OCI-M2 (cell line): ENCODE data around the gene PHLDB1.
"Not testable (repeated sequence)": the region's sequence is repeated elsewhere in the genome, so short reads cannot be mapped to it uniquely, and the experiment has no call there.

Source experiments
- DNase-seq: peaks from one replicate; lab custom pipeline; 2025; ENCODE audit not compliant: unreplicated experiment; lab: John Stamatoyannopoulos, UW

PHLDB1 gene

DNA sequence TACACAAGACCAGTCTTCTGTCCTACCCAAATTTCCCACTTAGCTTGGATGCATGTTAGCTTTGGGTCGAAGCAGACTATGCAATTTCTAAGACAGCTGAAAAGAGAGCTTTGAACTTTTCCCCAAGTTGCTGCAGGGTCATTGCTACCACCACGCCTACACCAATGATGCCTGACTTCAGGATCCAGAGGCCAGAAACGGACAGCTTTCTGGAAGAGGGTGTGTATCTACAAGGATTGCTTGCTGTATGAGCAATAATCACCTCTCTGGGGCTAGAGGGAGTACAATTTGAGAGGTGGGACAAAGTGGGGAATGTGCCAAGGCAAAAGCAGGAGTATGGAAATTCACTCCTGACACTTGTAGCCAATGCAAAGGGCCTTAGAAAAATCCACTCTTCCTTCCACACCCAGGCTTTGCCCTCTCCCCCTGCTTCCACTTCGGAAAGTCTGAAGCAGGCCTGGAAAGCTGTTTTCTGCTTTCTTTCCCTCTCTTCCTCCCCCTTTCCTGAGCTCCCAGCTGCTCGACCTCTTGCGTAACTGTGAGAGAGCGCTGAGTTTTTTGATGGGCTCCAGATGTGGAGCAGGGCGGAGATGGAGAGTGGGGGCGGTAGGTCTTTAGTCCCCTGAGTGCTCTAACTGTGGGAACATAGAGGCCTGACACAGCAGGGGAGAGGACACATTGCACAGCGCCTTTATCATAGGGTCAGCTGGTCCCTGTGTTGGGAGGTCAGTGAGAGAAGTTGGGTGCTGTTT lies 2.1 kb upstream of the PHLDB1 start:
- DNase-seq: no peak

DNA sequence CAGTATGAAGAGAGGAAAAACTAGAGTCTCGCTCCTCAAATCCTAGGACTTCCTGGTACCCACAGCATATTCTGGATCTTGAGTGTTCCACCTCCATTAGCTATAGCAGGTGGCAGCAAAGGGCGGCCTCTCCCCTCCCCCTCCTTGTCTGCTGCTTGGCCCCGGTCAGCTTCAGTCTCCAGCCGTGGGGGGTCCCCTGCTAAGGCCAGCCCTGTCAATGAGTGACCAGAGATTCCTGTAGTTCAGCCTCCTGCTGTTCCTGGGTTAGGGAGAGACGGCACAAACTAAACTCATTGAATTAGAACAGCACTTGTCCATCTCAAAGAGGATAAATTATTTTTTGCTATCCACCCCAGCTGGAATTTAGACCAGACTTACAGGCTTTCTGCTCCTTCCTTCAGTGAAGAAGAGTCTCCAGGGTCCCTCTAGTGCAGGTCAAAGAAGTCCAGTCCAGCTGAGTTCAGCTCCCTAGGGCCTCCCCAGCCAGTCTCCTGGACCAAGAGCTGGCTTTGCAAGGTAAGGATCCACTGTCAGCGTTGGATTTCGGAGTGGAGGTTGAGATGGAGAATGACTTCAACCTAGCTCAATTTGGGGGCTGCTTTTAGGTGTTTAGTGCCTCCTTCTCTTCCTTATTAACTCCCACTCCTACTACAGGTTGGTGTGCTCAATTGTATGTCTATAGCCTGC lies 1.1 kb upstream of the PHLDB1 start:
- no peak for DNase-seq

DNA sequence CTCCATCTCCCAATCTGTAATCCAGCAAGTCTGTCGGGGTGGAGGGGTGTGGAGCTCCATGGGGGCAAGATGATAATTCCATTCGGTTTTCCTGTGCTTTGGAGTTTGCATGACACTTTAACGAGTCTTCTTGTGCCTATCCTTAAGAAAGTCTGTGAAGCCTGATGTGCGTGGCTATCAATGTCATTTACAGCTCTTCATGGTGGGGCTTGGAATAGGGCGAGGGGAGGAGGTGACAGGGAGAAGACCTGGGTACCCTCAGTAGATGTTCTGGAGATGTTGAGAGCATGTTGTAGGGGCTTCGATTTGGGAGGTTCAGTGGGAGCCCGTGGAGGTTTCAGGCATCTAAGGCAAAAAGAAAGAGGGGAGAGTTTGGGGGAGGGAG lies 579 bp upstream of the PHLDB1 start:
- no peak for DNase-seq

DNA sequence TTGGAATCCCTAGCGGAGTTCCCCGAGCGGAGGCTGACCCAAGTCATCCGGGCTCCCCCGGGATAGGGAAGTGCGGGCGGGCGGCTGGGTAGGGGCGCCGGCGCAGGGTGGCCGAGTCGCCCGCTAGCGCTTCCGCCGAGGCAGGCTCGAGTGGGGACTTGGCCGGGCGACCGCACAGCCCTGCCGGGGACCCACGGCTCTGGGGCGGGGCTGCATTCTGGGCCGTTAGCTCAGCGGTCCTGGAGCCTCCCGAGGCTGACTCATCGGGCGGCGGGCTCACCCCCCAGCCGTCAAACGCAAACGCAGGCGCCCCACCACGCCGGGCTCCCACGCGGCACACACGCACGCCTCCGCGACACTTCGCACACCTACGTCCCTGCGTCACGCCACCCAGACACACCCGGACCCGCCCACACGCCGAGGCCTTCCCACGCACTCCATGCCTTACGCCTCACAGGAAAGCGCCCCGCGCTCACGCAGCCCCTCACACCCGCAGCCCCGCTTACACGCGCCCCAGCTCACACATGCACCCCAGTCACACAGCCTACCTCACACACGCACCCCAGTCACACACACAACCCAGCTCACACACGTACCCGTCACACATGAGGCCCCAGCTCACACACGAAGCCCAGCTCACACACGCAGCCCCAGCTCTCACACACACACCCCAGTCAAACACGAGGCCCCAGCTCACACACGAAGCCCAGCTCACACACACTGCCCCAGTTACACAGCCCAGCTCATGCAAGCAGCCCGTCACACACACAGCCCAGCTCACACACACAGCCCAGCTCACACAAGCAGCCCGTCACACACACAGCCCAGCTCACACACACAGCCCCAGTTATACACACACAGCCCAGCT lies 1.2 kb downstream of the PHLDB1 start:
- no peak for DNase-seq

DNA sequence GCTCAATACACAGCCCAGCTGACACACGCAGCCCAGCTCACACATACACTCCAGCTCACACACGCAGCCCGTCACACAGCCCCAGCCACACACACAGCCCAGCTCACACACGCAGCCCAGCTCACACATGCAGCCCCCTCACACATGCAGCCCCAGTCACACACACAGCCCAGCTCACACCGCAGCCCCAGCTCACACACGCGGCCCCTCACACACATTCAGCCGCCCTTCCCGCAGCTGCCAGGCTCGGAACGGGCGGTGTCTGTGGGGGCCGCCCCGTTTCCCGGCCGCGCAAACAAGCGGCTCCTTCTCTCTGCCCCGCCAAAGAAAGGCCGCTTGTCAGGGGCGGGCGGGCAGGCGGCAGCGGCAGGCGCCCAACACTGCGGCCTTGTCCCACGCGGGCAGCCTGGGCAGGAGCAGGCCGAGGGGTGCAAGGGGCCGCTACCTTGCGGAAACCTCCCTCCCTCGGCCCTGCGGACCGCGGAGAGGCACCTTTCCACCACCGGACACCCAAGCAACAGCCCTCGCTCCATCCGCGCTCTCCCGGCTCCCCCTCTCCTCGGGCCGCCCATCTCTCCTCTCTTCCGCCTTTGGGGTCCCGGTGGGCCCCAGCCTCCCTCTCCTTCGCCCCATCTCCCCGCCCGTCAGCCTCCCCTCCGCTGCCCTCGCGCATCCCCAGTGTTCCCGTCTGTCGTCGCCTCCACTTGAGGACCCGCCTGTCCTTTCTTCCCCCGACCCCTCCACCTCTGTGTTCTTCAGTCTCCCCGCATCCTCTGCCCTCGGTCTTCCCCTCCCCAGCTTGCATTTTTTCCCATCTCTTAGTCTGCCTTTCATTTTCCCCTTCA lies 2.2 kb downstream of the PHLDB1 start:
- DNase-seq: no peak

DNA sequence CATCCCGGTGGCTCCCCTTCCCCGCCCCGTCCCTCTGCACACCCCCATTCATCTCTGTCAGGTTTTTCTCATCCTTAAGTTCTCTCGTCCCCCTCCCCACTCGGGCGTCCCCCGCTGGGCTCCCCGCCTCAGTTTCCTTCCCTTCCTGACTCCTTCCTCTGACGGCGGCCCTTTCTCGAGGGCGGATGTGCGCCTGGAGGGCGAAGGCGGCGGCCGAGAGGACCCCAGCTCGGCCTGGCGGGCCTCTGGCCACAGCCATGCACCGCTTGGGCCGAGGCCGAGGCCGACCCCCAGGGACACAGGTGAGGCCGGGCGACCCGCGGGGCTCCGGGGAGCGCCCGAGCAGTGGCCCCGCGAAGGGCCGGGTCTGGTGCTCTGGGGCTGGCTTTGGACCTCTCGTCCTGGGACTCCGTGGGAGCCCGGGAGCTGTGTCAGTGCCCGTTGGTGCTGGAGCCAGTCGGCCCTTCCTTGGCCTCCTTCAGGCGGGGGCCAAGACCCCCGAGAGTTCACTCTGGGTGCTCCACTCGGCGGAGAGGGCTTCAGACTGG lies 2.9 kb downstream of the PHLDB1 start:
- DNase-seq: no peak

DNA sequence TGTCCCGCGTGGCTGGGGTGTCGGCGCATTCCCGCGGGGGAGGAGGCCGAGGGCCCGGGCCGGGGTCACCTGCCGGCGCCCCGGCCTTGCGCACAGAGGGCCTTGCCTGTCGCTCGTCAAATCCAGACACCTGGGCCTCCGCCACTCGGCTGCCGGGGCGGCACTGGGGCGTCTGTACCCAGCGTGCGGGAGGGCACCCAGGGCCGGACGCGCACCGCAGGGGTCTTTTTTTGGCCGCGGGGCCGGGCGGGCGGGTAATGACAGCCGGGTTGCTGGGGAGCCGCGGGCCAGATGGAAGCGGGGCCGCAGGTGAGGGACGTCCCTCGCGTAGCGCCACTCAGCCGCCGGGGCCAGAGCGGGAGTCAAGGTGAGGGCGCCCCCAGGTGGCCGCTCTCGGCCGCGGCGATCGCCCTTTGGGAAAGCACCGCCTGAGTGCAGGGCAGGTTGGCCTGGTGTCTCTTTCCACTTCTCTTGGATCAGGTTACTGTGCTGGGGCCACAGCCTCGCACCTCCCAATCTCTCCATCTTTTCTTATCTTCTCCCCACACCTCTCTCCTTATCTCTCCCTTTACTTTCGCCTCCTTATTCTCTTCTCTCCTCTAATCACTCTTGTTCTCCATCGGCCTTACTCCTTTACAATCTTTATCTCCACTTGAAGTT lies 3.5 kb downstream of the PHLDB1 start:
- peak; percentile 14 for DNase-seq

DNA sequence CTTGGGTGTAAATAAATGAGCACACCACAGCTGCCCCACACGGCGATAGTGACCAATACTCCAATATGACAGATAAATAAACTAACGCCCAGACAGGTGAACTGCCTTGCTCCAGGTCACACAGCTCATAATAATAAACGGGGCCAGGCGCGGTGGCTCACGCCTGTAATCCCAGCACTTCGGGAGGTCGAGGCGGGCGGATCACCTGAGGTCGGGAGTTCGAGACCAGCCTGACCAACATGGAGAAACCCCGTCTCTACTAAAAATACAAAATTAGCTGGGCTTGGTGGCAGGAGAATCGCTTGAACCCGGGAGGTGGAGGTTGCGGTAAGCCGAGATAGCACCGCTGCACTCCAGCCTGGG lies 4.0 kb downstream of the PHLDB1 start:
- DNase-seq: not testable (repeated sequence)

DNA sequence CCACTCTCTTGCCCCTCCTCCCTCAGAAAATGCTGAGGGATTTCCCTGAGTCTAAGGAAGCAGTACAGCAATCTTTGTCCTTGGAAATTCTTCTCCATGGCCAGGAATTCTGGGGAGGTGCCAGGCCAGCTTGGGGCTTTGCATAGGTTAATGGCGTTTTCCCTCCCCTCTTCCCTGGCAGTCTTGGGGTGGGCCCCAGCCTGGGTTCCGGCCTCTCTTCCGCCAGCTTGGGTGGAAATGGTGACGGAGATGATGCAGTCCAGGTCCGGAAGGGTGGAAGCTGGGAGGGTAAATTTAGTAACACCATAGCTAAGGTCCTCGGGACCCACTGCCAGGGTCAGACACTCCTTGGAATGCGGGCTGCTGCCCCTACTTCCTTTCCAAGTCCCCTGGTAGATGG lies 5.0 kb downstream of the PHLDB1 start:
- no peak for DNase-seq

DNA sequence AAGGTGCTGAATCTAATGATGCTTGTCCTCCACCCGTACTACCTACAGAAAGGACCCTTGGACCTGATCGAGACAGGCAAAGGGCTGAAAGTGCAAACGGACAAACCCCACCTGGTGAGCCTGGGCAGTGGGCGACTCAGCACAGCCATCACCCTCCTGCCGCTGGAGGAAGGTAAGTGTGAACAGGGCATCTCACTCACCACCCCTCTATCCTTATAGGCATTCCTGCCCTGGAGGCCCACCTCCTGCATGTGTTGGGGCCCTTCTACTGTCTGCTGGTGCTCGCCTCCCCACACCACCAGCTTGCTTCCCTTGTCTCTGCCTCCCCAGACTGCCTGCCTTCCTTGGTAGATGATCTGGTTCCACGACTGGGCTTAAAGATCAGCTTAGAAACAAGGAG lies 7.1 kb downstream of the PHLDB1 start:
- DNase-seq: no peak

DNA sequence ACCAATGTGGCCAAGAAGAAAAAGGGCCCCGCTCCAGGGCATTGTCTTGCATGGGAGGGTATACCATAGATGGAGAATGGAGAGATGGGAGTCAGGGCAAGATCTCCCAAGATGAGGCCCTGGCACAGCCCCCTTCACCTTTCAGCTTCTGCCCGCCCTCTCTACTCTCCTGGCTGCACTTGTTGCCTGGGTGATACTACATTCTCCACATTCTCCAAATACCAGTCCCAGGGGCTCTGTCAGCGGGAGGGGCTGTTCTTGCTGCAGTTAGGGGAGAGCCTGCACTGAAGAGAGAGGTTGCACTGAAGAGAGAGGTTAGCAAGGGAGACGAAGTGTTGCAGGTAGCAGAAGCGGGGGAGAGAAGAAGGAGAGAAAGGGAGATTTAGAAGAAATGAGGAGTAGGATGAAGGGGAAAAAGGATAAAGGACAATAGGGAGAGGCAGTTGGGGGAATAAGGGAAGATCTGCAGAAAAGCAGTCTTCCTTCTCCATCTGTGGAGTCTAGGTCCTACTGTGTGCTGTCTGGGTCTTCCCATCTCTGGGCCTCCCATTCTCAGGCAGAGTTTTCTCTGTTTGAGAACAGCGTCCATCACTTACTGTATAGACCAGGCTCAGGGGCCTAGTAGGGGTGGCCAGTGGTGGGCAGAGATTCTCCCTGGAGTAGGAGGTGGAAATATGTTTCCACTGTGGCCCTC lies 8.0 kb downstream of the PHLDB1 start:
- no peak for DNase-seq

DNA sequence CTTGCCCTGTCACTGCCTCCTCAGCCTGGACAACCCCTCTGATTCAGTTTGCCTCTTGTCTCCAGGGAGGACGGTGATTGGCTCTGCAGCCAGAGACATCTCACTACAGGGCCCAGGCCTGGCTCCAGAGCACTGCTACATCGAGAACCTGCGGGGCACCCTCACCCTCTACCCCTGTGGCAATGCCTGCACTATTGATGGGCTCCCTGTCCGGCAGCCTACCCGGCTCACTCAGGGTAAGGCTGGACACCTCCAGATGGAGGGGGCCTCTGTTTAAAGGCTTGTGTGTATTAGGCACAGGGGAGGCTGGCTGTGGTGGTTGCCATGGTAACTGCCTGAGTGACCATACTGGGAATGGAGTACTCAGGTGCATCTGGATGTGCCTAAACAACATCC lies 8.6 kb downstream of the PHLDB1 start:
- no peak for DNase-seq

DNA sequence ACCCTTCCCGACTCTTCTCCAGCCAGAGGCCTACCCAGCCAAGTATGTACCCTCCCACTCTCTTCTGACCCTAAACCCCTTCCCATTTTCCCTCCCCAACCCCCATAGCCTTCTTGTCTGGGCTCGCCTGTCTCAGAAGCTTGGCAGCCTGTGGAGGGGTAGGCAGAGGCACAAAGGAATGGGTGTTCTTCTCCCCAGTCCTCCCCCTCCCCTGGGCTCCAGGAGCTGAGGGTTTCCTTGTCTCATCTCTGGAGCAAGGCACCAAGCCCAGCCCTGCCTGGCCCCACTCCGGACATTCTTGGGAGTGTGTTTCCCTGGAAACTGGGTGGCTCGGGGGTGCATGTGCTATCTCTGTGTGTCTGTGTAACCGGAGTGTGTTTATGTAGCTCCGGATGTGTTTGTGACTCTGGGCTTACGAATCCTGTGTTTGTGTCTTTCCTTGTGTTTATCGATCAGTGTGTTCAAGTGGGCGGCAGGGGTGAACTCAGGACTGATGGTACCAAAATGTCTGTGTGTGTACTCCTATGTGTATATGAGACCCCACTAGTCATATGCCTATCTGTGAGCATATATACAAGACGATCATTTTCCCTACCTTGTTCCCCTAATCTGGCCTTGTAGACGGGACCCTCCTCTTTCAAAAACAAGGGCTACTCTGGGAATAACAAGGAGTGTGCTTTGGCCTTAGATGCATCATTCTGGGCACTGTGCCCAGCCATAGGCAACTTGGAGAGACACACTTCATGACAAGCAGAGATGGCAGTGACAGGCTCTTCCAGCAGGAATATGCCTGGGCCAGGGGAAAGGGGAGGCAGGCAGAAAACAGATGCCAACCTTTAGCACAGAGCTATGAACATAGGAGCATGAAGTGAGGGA lies 10.9 kb downstream of the PHLDB1 start:
- no peak for DNase-seq

DNA sequence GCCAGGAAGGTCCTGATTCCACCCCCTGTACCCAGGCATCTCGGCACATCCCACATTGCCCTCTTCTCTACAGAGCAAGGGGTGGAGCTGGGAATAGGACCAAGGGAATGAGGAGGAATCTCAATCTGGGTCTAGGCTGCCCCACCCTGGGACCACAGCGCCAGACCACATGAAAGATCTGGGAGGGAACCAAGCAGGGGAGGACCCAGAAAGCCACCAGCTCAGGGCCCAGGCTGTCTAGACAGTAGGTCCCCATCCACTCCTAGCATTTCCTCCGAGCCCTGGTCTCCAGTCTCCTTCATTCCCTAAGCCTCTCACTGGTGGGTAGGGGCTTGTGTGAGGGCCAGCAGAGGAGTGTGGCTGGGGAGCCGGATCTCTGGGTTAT lies 11.6 kb downstream of the PHLDB1 start:
- no peak for DNase-seq

DNA sequence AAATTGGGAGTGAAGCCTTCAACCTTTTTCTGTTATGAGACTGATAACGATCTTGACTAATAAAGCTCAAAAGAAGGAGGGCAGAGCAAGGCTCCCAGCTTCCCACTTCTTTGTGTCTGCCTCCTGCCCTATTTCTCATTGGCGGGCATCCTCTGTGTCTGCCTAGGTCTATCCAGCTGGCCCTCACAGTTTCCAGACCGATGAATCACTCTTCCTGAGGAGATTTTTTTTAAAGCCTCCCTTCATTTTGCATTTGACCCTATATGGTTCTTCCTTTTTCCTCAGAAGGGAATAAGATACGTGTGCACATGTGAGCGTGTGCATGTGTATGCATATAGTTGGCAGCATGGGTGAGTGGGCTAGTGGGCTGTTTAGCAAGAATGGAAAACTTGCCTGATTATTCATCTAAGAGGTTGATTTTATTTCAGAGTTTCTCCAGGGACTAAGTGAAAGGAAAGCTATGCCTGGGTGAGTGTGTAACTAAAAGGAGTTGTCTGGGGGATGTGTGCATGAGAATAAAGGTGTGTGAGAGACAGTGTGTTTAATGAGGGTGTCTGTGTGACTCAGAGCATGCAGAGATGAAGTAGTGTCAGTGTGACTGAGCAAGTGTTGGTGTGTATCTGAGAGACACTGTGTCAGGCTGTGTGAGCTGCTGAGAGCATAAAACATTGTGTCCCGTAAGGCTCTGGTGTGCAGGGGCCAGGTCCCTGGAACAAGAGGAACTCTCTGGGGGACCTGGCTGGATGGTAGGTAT lies 12.2 kb downstream of the PHLDB1 start:
- DNase-seq: no peak

DNA sequence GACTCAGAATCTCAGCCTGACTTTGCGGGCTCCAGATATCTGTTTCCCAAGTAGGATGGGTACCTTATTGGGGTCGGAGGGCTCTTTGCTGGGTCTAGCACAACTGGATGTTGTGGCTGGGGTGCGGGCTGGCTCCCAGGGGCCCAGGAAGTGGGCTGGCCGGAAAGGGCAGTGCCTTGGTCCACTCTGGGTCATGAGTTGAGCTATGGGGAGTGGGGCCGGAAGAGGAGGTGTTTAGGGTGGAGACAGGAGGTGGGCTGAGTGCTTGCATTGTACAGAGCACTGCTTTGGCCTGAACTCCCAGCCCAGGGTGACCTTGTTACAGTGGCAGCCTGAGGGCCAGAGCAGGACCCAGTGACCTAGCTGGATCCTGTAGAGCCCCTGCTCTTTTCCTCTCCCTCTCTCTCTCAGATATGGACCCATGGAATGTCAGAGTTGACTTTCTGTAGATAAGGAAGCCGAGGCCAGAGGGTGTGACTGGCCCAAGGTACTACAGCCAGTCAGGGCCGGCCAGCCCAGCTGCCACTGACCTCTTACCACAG lies 13.2 kb downstream of the PHLDB1 start:
- no peak for DNase-seq

DNA sequence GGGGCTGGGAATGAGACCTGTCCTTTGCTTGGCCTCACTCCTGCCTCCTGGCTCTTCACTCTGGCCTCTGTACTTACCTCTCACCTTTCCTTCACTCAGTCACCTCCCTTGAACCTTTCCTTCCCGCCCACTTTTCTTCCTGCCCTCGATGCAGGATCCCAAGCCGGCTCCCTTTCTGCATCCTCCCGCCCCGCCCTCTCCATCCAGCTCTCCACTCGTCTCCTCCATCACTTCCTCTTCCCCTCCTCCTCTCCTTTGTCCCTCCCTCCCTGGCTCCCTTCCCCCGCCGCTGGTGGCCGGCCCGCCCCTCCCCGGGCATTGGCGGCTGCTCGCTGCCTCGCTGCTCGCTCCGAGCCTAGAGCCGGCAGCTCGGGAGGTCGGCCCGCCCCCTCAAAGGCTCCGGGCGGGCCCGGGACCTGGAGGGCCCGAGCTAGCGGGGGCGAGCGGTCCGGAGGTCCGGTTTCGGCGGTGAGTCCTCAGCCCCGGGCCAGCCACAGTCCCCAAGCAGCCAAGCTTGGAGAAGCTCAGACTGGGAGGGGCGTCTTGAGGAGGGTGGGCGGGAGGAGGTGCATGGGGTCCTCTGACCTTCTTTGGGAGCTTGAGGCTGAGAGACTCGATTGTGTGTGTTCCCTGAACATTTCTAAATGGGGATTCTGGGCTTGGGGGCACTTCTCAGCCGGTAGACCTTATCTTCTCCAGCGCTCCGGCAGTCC lies 13.8 kb downstream of the PHLDB1 start:
- DNase-seq: peak; percentile 19
